Stimulated activated CD4-positive, alpha-beta T cell treated with anti-CD3 and anti-CD28 coated beads, Interleukin-15, amount 100 ng/mL, for 48 hours (primary cell): ENCODE measurements around the gene CA5A.
A peak's percentile ranks its signal among the peaks of the same experiment; 100 is the strongest.

Experiments used
- DNase-seq, 2 donors: peaks; one replicate each; pipeline ENCODE4 v3.0.0-alpha.2; 2020; ENCODE audit warnings: low read depth in 2 of 2

CA5A gene

GRCh38 chr16:87963400-87963799 lies 27.1 kb upstream of the CA5A start:
- peak; percentile 66 to 73 for DNase-seq

GRCh38 chr16:87961623-87962022 lies 25.3 kb upstream of the CA5A start:
- DNase-seq = no peak

- DNase-seq = no peak
Observed at GRCh38 chr16:87960852-87961251, 24.5 kb upstream of the CA5A start.

GRCh38 chr16:87960296-87960695 lies 24.0 kb upstream of the CA5A start:
- DNase-seq = no peak

DNA sequence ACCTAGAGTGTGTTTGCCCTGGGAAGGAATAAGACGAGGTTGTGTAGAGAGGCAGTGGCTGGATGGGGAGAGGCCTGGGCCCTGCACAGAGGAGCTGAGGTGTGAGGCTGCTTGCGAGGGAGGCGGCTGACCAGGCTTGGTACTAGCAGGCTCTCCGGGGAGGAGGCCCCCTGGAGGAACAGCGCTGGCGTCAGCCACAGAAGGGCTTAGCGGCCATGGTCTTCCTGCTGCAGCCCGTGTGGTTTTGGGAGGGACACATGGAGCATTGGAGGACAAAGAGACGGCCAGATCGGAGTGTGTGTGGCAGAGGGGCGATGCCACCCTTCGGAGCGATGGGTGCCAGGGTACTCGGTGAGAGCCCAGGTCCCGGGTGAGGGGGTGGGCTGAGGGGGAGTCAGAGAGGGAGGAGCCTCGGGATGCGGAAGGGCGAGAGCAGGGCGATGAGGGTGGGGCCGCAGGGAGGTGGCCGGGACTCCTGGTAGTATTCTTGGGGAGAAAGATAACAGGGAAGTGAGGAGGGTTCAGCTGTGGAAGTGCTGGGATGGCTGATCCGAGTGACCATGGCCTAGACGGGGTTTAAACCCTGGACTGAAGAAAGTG lies 23.2 kb upstream of the CA5A start:
- no peak for DNase-seq

- DNase-seq = no peak
Observed at GRCh38 chr16:87958632-87959031, 22.3 kb upstream of the CA5A start.

- DNase-seq = no peak
Observed at GRCh38 chr16:87957296-87958094, 21.2 kb upstream of the CA5A start.

GRCh38 chr16:87956365-87957231 lies 20.3 kb upstream of the CA5A start:
- peak; percentile 65 to 74 for DNase-seq

GRCh38 chr16:87956098-87956364 lies 19.7 kb upstream of the CA5A start:
- no peak for DNase-seq

GRCh38 chr16:87955302-87956097 lies 19.2 kb upstream of the CA5A start:
- no peak for DNase-seq

DNA sequence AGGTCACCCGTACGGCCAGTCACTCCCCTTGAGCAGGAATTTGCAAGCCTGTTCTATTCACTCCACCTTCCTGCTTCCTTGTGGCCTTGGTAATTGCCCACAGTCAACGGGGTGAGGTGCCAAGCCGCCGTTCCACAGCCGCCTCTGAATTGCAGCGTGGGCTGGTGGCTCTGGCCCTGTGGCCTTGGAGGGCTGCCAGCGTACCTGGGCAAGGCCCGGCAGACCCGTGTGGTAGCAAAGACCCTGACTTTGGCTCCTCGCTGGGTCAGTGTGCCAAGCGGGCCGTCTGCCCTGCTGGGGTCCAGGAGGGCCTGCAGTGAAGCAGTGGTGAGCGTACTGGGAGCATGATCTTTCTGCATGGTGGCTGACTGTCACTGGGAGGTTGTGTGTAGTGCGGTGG lies 18.5 kb upstream of the CA5A start:
- DNase-seq = no peak

DNA sequence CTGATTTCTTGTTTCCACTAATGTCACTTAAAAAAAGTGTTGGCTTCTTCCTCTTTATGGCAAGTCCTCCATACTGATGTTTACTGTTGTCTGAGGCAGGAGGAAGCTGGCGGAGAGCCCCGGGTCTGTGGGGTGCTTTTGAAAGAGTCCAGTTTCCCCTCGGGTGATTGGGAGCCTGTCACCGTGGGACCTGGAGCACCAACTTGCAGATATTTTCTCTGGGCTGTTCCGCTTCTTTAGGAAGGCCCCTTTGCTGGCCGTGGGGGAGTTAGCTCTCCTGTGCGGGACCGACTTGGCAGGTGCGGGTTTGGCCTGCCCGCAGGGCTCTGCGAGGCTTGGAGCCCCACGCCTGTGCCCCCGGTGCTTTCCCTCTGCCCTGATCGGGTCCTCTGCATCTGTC lies 18.0 kb upstream of the CA5A start:
- no peak for DNase-seq

DNA sequence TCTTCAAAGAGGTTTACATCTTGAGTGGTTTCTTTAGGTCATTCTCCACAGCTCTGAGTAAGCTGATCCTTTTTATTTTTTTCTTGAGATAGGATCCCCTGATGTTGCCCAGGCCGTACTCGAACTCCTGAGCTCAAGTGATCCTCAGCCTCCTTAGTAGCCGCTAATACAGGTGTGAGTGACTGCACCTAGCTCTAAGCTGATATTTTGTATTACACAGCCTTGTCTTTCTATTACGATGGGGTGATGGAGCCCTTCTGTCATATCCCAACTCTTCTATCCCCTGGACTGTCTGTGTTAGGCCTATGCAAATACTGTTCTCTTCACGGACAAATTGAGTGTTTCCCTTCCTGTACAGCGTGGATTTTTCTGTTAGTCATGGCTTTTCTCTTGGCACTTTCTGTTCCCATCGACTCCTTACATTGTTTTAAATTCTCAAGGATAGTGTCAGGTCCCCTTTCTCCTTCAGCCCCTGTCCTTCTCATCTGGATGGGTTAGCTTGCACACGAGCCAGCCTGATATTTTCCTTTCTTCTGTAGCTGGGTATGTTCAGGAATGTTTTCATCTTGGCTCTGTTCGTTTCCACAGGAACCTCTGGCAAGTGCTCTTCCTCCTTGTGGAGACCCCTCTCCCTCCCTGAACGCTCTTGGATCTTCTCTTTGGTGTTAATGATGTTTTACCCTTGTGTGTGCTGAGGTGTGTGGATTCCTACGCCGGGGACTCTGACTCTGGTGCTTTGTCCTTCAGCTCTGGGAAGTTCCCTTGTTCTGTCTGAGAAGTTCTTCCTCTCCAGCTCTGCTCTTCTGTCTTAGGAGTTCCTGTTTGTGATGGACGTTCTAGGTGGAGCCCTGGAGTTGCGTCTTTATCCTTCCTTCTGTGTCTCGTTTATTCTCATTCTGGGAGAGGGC lies 17.2 kb upstream of the CA5A start:
- DNase-seq = no peak

GRCh38 chr16:87952751-87953150 lies 16.4 kb upstream of the CA5A start:
- DNase-seq = no peak

GRCh38 chr16:87951552-87952538 lies 15.5 kb upstream of the CA5A start:
- DNase-seq = no peak

DNA sequence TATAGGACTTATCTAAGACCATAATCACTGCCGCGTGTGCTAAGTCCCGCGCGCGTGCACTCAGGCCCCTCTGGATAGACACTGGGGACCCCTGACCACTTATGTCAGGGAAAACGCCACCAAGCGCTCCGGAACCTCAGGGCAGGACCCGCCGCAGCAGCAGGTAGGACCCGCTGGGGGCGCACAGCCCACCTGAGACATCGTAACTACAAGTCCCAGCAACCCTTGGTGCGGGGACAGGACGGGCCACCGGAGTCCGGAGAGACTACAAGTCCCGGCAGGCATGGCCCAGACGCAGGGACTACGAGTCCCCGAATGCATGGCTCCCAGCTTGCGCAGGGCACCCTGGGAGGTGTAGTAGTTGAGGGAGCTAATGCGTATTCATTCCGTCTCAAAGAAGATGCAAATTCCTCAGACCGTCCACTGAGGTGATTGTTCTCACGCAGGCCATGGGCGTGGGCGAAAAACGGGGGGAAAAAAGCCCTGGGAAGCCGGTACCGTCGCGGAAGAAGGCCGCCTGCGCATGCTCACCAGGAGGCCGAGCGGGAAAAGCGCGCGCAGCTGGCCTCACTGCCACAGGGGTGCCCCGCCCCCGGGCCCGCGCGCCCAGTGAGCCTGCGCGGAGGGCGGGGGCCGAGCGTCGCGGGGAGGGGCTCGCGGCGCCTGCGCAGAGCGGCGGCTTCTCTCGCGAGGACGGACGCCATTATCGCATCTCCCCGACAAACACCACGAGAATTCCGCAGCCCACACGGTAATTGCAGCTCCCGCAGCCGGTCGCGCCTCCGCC lies 14.6 kb upstream of the CA5A start, which contains the start of gene BANP:
TSS of gene BANP (plus strand) at position 670 of the 787 bp plus-strand sequence. CDS start 23,682 bp downstream, outside the sequence.
- peak; percentile 95 to 99 for DNase-seq

DNA sequence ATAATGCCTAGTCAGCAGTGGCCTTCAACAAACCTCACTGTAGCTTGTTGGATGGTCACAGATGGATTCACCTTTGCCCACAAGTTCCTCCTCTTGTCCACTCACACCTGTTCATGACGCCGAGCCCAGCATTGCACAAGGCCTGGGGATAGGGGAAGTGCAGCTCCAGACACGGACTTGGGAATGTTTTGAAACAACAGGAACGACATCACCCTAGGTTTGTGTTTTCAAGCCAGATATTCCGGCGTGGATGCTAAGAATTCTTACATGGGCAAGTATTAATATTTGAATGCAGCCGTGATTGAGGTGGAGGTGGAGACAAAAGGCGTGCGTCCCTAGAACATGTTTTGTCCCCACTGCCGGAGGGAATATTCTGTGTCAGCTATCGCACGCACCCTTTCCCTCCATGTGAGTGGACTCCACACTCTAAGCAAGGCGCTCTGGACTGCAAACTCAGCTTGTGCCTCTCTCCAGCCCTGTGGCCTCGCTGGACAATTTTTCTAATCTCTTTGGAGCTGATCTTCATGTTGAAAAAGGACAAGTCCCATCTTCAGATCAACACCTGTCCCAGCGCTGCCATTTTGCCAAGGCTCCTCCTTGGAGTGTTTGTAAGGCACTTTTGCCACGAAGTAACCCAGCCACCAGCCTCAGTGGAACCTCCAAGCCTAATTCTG lies 12.9 kb upstream of the CA5A start:
- no peak for DNase-seq

DNA sequence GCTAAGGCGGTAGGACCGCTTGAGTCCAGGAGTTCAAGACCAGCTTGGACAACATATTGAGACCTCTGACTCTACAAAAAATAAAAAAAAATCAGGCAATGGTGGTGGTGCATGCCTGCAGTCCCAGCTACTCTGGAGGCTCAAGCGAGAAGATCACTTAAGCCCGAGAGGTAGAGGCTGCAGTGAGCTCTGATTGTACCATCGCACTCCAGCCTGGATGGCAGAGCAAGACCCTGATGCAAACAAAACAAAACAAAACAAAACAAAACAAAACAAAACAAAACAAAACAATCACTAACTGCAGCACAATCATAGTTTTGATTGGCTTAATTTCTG lies 12.4 kb upstream of the CA5A start:
- no peak for DNase-seq
